ENCODE results near the gene ADAMTSL1.

- TF ChIP-seq CTCF (IDR thresholded peaks at IDR 0.05): no peak
- TF ChIP-seq ZFX (IDR thresholded peaks at IDR 0.05; ENCODE audit: borderline replicate concordance): no peak
These were observed 301.3 kb downstream of the ADAMTSL1 start for GRCh38 chr9:18775241-18775640.

Data from 22Rv1 (cell line).